DOHH2 (cell line): Measurements from ENCODE around the gene OXGR1.

Experiments
- H3F3A ChIP-seq: fragments of 200-600 bp; sonication (generic), shearing (Covaris generic); 2 replicates; pipeline ENCODE4 v1.6.0; 2016; ENCODE audit warnings: antibody characterized with exemption, mild to moderate bottlenecking; ENCODE audit not compliant: control insufficient read depth, insufficient read depth
- H3K27ac ChIP-seq: fragments of 200-600 bp; sonication (generic); 2 replicates; pipeline ENCODE4 v1.5.1; 2014; ENCODE audit warnings: low read depth, mild to moderate bottlenecking, low read length, moderate library complexity
- H3K27me3 ChIP-seq: fragments of 200-600 bp; sonication (generic); 2 replicates; pipeline ENCODE4 v1.6.1; 2014; ENCODE audit warnings: mild to moderate bottlenecking, low read length, mixed read lengths; ENCODE audit not compliant: control insufficient read depth
- H3K36me3 ChIP-seq: fragments of 200-600 bp; sonication (generic); 2 replicates; pipeline ENCODE4 v1.6.1; 2014; ENCODE audit warnings: mild to moderate bottlenecking, low read length, moderate library complexity, mixed read lengths; ENCODE audit not compliant: control insufficient read depth
- H3K4me1 ChIP-seq: fragments of 200-600 bp; sonication (generic); 2 replicates; pipeline ENCODE4 v1.6.1; 2014; ENCODE audit warnings: mild to moderate bottlenecking, low read length, mixed read lengths; ENCODE audit not compliant: control insufficient read depth
- H3K4me2 ChIP-seq: fragments of 200-600 bp; sonication (generic); 2 replicates; pipeline ENCODE4 v1.6.0; 2014; ENCODE audit warnings: mild to moderate bottlenecking, low read length, moderate library complexity
- H3K4me3 ChIP-seq: fragments of 200-600 bp; sonication (generic); 2 replicates; pipeline ENCODE4 v1.5.1; 2014; ENCODE audit warnings: mild to moderate bottlenecking, low read length, mixed read lengths
- H3K79me2 ChIP-seq: fragments of 200-600 bp; sonication (generic); 2 replicates; pipeline ENCODE4 v1.6.1; 2014; ENCODE audit warnings: mild to moderate bottlenecking, low read length, mixed read lengths; ENCODE audit not compliant: control insufficient read depth
- H3K9me2 ChIP-seq: fragments of 200-600 bp; sonication (generic); replicated peaks from 2 replicates; pipeline ENCODE4 v1.6.1; 2014; ENCODE audit warnings: mild to moderate bottlenecking, low read length, mixed read lengths; ENCODE audit not compliant: control insufficient read depth
- H3K9me3 ChIP-seq: fragments of 200-600 bp; sonication (generic); 2 replicates; pipeline ENCODE4 v1.6.1; 2014; ENCODE audit warnings: antibody characterized with exemption, low read length, mixed read lengths; ENCODE audit not compliant: control insufficient read depth, insufficient read depth
- H4K20me1 ChIP-seq: fragments of 200-600 bp; sonication (generic); 2 replicates; pipeline ENCODE4 v1.6.0; 2014; ENCODE audit warnings: low read depth, mild to moderate bottlenecking, antibody characterized with exemption, low read length, moderate library complexity; ENCODE audit not compliant: control insufficient read depth, insufficient read depth
- EZH2phosphoT487 ChIP-seq: fragments of 200-600 bp; sonication (generic); IDR thresholded peaks from 2 replicates; pipeline ENCODE4 v1.6.1; 2017; ENCODE audit warnings: borderline replicate concordance, mild to moderate bottlenecking, antibody characterized with exemption, low read length, moderate library complexity, mixed read lengths
- TF ChIP-seq, protein P1 (sequence below): fragments of 200-600 bp; sonication (generic); IDR thresholded peaks from one replicate; pipeline ENCODE4 v1.5.1; 2014; ENCODE audit warnings: antibody characterized with exemption, mild to moderate bottlenecking, low read depth, low read length; ENCODE audit not compliant: poor library complexity, severe bottlenecking

Gene OXGR1

DNA sequence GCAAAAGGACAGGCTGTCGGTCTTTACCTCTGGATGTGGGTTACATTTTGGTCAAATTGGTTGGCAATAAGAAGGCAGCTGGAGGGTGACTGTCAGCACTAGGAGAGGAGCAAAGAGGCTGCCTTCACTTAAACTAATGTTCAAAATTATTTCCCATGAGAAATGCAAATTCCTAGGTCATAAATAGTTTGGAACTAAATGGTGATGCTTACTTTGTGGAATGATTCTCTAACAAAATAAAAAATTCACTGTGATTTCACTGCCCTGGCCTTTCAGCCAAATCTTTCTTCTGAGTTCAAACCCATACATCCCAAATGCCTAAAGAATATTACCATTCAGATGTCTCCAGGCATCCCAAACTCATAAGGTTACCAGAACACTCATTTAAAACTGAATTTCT is 25.0 kb upstream of the OXGR1 start:
- TF ChIP-seq, protein P1, sequence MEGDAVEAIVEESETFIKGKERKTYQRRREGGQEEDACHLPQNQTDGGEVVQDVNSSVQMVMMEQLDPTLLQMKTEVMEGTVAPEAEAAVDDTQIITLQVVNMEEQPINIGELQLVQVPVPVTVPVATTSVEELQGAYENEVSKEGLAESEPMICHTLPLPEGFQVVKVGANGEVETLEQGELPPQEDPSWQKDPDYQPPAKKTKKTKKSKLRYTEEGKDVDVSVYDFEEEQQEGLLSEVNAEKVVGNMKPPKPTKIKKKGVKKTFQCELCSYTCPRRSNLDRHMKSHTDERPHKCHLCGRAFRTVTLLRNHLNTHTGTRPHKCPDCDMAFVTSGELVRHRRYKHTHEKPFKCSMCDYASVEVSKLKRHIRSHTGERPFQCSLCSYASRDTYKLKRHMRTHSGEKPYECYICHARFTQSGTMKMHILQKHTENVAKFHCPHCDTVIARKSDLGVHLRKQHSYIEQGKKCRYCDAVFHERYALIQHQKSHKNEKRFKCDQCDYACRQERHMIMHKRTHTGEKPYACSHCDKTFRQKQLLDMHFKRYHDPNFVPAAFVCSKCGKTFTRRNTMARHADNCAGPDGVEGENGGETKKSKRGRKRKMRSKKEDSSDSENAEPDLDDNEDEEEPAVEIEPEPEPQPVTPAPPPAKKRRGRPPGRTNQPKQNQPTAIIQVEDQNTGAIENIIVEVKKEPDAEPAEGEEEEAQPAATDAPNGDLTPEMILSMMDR: no peak
- no peak for TF ChIP-seq EZH2phosphoT487
- Histone ChIP-seq H3F3A (no peaks in the 10 kb centered on the region), H3K4me2 (no peak overlapping the region), H3K79me2 (no peaks in the 10 kb centered on the region), H3K4me1 (peaks cover 15% of the 10 kb centered on the region), H3K9me3 (no peaks in the 10 kb centered on the region), H3K27ac (no peak overlapping the region), H3K36me3 (no peaks in the 10 kb centered on the region), H4K20me1 (no peaks in the 10 kb centered on the region), H3K4me3 (no peak overlapping the region), H3K27me3 (peaks cover 13% of the 10 kb centered on the region), H3K9me2 (no peaks in the 10 kb centered on the region)

DNA sequence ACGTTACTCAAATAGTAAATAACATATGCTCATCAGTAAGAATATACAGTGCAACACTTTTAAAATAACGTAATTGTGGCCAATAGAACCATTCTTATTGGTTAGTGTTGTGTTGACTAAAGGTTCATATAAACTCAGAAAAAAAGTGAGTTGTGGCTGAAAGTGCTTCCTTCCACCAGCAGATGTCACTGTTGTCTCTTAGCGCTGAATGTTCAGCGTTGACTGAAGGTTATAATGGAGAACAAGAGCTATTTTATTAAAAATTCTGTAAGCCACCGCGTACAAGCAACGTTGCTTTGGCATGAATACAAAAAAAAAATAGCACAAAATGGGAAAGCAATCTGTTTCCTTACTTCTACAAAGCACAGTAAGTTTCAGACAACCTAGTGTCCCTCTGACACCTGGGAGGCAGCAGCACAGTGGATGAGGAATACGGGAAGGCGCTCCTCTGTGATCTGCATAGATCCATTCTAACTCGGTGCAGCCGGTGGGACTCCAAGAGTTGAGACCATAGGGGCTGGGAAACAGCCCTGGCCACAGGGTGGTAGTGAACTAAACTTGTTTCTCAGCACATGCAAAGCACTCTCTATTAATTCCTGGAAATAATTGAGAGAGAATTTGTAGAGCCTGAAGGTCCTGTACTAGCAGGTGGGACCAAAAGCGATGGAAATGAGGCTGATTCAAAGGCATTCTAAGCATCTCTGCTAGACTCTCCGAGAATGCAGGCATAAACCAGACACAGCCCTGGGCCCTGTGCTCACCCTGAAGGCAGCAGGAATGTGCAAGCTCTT is 23.9 kb upstream of the OXGR1 start:
- no peak for TF ChIP-seq EZH2phosphoT487
- TF ChIP-seq, protein P1: peak; percentile 83
- Histone ChIP-seq H3K4me3 (no peak overlapping the region), H3K4me2 (no peak overlapping the region)

DNA sequence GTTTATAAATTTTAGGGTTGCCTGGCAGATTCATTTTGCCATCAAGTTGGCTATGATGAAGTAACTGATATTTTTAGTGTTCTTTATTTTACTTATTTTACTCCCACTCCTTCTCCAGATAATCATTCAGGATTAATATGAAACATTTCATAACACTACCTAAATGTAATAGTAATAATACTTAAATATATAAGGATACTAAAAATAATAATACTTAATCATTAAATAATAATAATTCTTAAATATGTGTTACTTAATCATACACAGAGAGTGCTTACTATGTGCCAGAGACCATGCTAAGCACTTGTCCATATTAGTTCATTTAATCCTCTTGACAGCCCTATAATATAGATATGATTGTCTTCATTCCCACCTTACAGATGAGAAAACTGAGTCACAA is 23.0 kb upstream of the OXGR1 start:
- no peaks in the 10 kb centered on the region for H3K9me3 ChIP-seq
- H4K20me1 ChIP-seq: no peaks in the 10 kb centered on the region
- H3K27ac ChIP-seq: no peak overlapping the region
- peaks cover 7% of the 10 kb centered on the region; the same call in 1 of the 2 replicates for H3K27me3 ChIP-seq
- no peaks in the 10 kb centered on the region for H3F3A ChIP-seq
- peaks cover 21% of the 10 kb centered on the region for H3K4me1 ChIP-seq
- H3K9me2 ChIP-seq: no peaks in the 10 kb centered on the region
- H3K4me3 ChIP-seq: no peak overlapping the region
- no peaks in the 10 kb centered on the region for H3K79me2 ChIP-seq
- no peak overlapping the region for H3K4me2 ChIP-seq
- TF ChIP-seq, protein P1: no peak
- no peak for TF ChIP-seq EZH2phosphoT487
- H3K36me3 ChIP-seq: no peaks in the 10 kb centered on the region

More for the DNA sequence above, 23.9 kb upstream of the OXGR1 start:
- Histone ChIP-seq H4K20me1 (no peaks in the 10 kb centered on the region), H3K9me3 (no peaks in the 10 kb centered on the region), H3K27ac (no peak overlapping the region), H3F3A (no peaks in the 10 kb centered on the region), H3K9me2 (no peaks in the 10 kb centered on the region), H3K79me2 (no peaks in the 10 kb centered on the region), H3K27me3 (peaks cover 10% of the 10 kb centered on the region), H3K4me1 (peaks cover 21% of the 10 kb centered on the region), H3K36me3 (no peaks in the 10 kb centered on the region)
